ENCODE results near the gene STX7.

DNA sequence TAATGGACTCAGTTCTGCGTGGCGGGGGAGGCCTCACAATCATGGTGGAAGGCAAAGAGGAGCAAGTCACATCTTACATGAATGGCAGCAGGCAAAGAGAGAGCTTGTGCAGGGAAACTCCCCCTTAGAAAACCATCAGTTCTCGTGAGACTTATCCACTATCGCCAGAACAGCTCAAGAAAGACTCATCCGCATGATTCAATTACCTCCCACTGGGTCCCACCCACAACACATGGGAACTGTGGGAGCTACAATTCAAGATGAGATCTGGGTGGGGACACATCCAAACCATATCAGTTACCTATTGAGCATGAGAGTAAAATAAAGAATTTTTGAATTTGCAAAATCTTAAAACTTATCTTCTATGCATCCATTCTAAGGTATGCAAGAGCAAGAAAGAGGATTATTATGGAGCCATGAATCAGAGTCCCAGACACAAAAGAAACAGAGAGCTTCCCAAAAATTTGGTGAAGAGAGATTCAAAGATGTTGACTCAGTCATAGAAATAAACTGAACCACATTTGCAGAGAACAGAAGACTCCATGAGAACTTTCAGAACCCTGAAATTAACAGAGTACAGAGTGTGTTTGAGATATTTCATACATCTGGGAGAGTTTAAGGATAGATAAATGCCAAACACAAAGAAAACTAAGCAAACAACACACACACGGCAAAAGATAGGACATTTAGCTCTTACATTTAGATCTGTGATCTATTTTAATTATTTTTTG lies 94.5 kb downstream of the STX7 start:
- TF ChIP-seq EZH2phosphoT487 (IDR thresholded peaks at IDR 0.05; ENCODE audit: insufficient read depth, low read depth) = no peak
- no peak for TF ChIP-seq EZH2 (IDR thresholded peaks at IDR 0.05; ENCODE audit: insufficient read depth, poor library complexity, severe bottlenecking)

Data from GM23248 (cell line).